HG03439 (cell line): Measurements from ENCODE around the gene HOATZ.

Experiments used
- ATAC-seq: cut with Tn5 transposase; IDR thresholded peaks from one replicate; pipeline ENCODE4 v1.9.1; 2021; ENCODE audit warnings: mild to moderate bottlenecking, moderate library complexity; ENCODE audit not compliant: unreplicated experiment

The HOATZ gene

GRCh38 chr11:111521135-111521534 is 6.6 kb downstream of the HOATZ start:
- ATAC-seq, result no peak

GRCh38 chr11:111522426-111522825 is 7.8 kb downstream of the HOATZ start:
- no peak for ATAC-seq

- ATAC-seq, result no peak
Observed at GRCh38 chr11:111523343-111523742, 8.8 kb downstream of the HOATZ start.

- no peak for ATAC-seq
Observed at GRCh38 chr11:111524056-111524455, 9.5 kb downstream of the HOATZ start.

GRCh38 chr11:111525456-111525855 is 10.9 kb downstream of the HOATZ start:
- no peak for ATAC-seq

- ATAC-seq, result no peak
Observed at GRCh38 chr11:111526501-111526900, 11.9 kb downstream of the HOATZ start.

- ATAC-seq, result no peak
Observed at GRCh38 chr11:111527279-111527678, 12.7 kb downstream of the HOATZ start.

GRCh38 chr11:111528557-111528956 is 14.0 kb downstream of the HOATZ start:
- no peak for ATAC-seq

GRCh38 chr11:111530091-111530490 is 15.5 kb downstream of the HOATZ start:
- no peak for ATAC-seq

GRCh38 chr11:111531136-111531535 is 16.6 kb downstream of the HOATZ start:
- ATAC-seq, result no peak

GRCh38 chr11:111531687-111532364 is 17.2 kb downstream of the HOATZ start:
- ATAC-seq, result peak; percentile 86

- no peak for ATAC-seq
Observed at GRCh38 chr11:111532365-111532709, 17.8 kb downstream of the HOATZ start.

GRCh38 chr11:111535281-111535680 is 20.7 kb downstream of the HOATZ start:
- ATAC-seq, result no peak

GRCh38 chr11:111537336-111537860 is 22.8 kb downstream of the HOATZ start:
- no peak for ATAC-seq

- ATAC-seq, result no peak
Observed at GRCh38 chr11:111538407-111539114, 24.0 kb downstream of the HOATZ start.

GRCh38 chr11:111539426-111540113 is 25.0 kb downstream of the HOATZ start:
- no peak for ATAC-seq

- no peak for ATAC-seq
Observed at GRCh38 chr11:111540114-111540936, 25.7 kb downstream of the HOATZ start, which contains the start of gene LAYN. TSS of gene LAYN (plus strand) at chr11:111540720. CDS start at chr11:111540844, 124 bp downstream.

GRCh38 chr11:111540937-111541253 is 26.3 kb downstream of the HOATZ start:
- no peak for ATAC-seq

- ATAC-seq, result no peak
Observed at GRCh38 chr11:111541254-111542061, 26.9 kb downstream of the HOATZ start.

- ATAC-seq, result no peak
Observed at GRCh38 chr11:111542606-111543275, 28.2 kb downstream of the HOATZ start.
